ENCODE results near the gene SH3RF1.
"Not testable (repeated sequence)": the region's sequence is repeated elsewhere in the genome, so short reads cannot be mapped to it uniquely, and the experiment has no call there.

- TF ChIP-seq POLR2AphosphoS5 (IDR thresholded peaks at IDR 0.05); POLR2A (IDR thresholded peaks at IDR 0.05; ENCODE audit: low read depth); CTCF (IDR thresholded peaks at IDR 0.05); EP300 (IDR thresholded peaks at IDR 0.05): not testable (repeated sequence)
These were observed 92.7 kb downstream of the SH3RF1 start for GRCh38 chr4:169178092-169178491.

Data from esophagus muscularis mucosa (tissue), 4 donors.